HFFc6 (cell line): ENCODE data around the gene SLC4A11. TPM values are rescaled to one million over a fixed set of nuclear protein-coding genes. Genes with fewer than 3 reads are reported as not detected.

ENCODE experiments used
- DNase-seq: peaks from one replicate; pipeline ENCODE4 v3.0.0-alpha.2; 2018
- H3K27ac Mint-ChIP-seq: 2 replicates; pipeline ENCODE4 v1.8.0; 2020; ENCODE audit warnings: mild to moderate bottlenecking, mixed read lengths
- H3K27me3 Mint-ChIP-seq: 2 replicates; pipeline ENCODE4 v1.8.0; 2021; ENCODE audit warnings: mild to moderate bottlenecking, moderate library complexity, mixed read lengths; ENCODE audit not compliant: insufficient read depth
- H3K36me3 Mint-ChIP-seq: 2 replicates; pipeline ENCODE4 v1.8.0; 2021; ENCODE audit warnings: low read depth, mixed read lengths
- H3K4me1 Mint-ChIP-seq: 2 replicates; pipeline ENCODE4 v1.8.0; 2020; ENCODE audit warnings: low read depth, mixed read lengths
- H3K4me3 Mint-ChIP-seq: 2 replicates; pipeline ENCODE4 v1.8.0; 2020; ENCODE audit warnings: mild to moderate bottlenecking, moderate library complexity, mixed read lengths
- H3K9me3 Mint-ChIP-seq: 2 replicates; pipeline ENCODE4 v1.8.0; 2020; ENCODE audit warnings: mild to moderate bottlenecking, mixed read lengths
- CTCF ChIP-seq: fragments of 200-600 bp; sonication (generic); IDR thresholded peaks from 2 replicates; pipeline ENCODE4 v1.5.0; 2021; ENCODE audit warnings: antibody characterized with exemption, mild to moderate bottlenecking
- total RNA-seq, 6 experiments: library from RNA; stranded (reverse); fragmentation: NEBNext Ultra II Directional; extraction: Animal tissue kit (Norgen Biotek cat#: 25700); gene quantifications; 2 replicates in 1 of 6; 3 replicates in 5 of 6; pipeline ENCODE4 v1.2.3, GENCODE V29; 2021

Gene SLC4A11
- total RNA-seq, 6 experiments from 2014 or later = 2.4 to 3.6 (median 3.1) TPM

DNA sequence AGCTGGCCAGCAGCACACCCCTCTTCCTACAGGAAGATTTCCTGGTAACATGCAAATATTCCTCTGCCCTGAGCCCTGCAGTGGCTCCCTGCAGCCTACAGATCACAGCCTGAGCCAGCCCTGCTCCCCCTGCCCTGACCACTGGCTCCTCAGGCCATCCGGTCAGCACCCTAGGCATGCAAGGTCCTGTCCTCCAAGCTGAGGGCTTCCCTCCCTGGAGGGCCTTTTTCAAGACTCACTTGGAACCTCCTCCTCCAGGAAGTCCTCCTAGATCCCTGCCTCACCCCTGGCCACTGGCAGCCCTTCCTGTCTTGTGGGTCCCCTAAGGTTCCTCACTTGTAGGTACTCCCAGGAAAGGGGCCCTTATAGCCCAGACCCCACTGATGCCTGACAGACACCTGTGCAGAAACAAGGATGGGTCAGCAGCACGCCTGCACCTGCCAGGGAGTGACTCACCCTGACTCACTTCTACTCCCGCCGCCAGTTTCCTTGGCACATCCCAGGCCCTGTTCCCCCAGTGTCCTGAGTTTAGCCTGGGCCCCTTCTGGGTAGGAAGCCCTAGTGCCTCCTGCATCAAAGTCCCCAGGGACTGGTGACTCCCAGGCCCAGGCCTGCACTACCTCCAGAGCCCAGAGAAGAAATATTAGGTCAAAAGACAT lies 3.2 kb downstream of the SLC4A11 start:
- no peak overlapping the region for H3K27ac Mint-ChIP-seq
- H3K4me1 Mint-ChIP-seq = peaks cover 9% of the 10 kb centered on the region
- DNase-seq = no peak
- no peak for TF ChIP-seq CTCF
- H3K4me3 Mint-ChIP-seq = no peak overlapping the region
- H3K36me3 Mint-ChIP-seq = no peaks in the 10 kb centered on the region
- H3K9me3 Mint-ChIP-seq = no peaks in the 10 kb centered on the region
- peaks cover 6% of the 10 kb centered on the region for H3K27me3 Mint-ChIP-seq

GRCh38 chr20:3233991-3234498 lies 4.9 kb downstream of the SLC4A11 start:
- peaks cover 6% of the 10 kb centered on the region for H3K4me1 Mint-ChIP-seq
- no peak for TF ChIP-seq CTCF
- no peaks in the 10 kb centered on the region for H3K9me3 Mint-ChIP-seq
- DNase-seq = no peak
- no peaks in the 10 kb centered on the region for H3K36me3 Mint-ChIP-seq
- H3K27ac Mint-ChIP-seq = no peak overlapping the region
- H3K4me3 Mint-ChIP-seq = no peak overlapping the region
- peaks cover 2% of the 10 kb centered on the region for H3K27me3 Mint-ChIP-seq

DNA sequence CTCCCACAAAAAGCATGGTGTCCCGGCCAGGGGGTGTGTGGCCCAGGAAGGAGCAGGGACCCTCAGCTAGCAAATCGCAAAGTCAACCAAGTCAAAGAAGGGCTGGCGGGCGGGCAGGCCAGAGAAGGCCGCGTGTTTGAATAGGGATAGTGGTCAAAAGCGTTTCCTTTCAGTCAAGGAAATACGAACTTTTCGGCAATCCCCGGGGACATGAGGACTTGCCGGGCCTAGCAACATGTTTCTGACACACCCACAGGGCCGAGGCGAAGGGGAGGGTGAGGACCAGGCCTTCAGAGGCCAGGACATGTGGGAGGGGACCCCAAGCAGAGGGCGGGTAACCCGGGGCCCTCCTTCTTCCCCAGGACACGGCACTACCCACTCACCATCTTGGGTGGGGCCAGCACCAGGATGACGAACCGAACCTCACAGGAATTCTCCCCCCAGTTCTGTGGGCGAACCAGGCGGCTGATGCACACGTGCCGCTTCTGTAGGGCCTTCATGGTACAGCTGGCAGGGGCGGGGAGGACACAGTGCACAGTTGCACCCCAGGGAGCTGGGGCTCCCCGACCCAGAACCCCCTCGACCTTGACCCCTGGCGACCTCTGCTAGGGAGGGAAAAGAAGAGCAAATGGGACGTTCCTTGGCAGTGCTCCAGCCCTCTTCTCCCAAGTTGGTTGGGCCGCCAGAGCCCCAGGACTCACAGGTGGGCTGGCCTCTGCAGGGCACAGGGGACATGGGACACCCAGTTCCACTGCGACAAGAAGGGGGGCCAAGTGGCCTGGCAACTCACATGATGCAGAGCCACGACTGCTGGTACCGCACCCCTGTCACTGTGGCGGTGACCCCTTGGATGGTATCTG lies 5.6 kb downstream of the SLC4A11 start:
- no peak for DNase-seq
- Mint-ChIP-seq H3K27ac (no peak overlapping the region), H3K27me3 (peaks cover 2% of the 10 kb centered on the region), H3K36me3 (no peaks in the 10 kb centered on the region), H3K9me3 (no peaks in the 10 kb centered on the region), H3K4me3 (no peak overlapping the region), H3K4me1 (peaks cover 6% of the 10 kb centered on the region)
- no peak for TF ChIP-seq CTCF

DNA sequence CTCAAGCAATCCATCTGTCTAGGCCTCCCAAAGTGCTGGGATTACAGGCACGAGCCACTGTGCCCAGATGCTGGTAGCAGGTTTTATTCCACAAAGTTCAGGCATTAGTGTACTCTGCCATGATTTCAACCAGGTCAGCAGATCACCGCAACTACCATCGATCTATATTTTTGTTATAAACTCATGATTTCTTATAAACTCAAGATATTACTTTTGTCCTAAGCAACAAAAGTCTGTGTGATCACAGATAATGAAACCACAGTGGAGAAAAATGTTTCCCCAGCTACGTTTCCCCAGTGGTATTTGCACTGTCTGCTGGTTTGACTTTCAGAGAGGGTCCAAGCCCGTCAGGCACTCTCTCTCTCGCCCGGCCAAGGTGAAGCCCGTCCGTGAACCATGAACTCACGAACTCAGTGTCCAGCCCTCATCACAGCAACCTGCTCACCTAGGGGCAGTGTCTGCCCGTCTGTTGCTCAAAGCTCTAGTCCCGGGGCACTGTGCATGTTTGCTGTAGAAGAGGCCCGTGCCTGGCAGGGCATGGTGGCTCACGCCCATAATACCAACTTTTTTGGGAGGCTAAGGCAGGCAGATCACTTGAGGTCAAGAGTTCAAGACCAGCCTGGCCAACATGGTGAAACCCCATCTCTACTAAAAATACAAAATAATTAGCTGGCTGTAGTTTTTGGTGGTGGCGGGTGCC lies 7.0 kb downstream of the SLC4A11 start:
- Mint-ChIP-seq H3K27me3 (peaks cover 3% of the 10 kb centered on the region), H3K27ac (no peak overlapping the region), H3K4me3 (no peak overlapping the region), H3K36me3 (no peaks in the 10 kb centered on the region), H3K4me1 (peaks cover 7% of the 10 kb centered on the region), H3K9me3 (no peaks in the 10 kb centered on the region)
- TF ChIP-seq CTCF = no peak
- DNase-seq = no peak

GRCh38 chr20:3231116-3231515 lies 7.9 kb downstream of the SLC4A11 start:
- DNase-seq = no peak
- Mint-ChIP-seq H3K27me3 (peaks cover 4% of the 10 kb centered on the region; the same call in 1 of the 2 replicates), H3K36me3 (no peaks in the 10 kb centered on the region), H3K9me3 (no peaks in the 10 kb centered on the region), H3K4me3 (no peak overlapping the region), H3K27ac (no peak overlapping the region), H3K4me1 (peaks cover 15% of the 10 kb centered on the region)
- no peak for TF ChIP-seq CTCF
